ENCODE data around the gene SLC43A2. TPM values are rescaled to one million over a fixed set of nuclear protein-coding genes. Genes with fewer than 3 reads are reported as not detected.
"Not testable (repeated sequence)": the region's sequence is repeated elsewhere in the genome, so short reads cannot be mapped to it uniquely, and the experiment has no call there.

SLC43A2 gene
- total RNA-seq (2014; rRNA removed; shearing (Covaris generic); ENCODE audit: low replicate concordance), result 3.9 and 8.3 TPM in 2 replicates

DNA sequence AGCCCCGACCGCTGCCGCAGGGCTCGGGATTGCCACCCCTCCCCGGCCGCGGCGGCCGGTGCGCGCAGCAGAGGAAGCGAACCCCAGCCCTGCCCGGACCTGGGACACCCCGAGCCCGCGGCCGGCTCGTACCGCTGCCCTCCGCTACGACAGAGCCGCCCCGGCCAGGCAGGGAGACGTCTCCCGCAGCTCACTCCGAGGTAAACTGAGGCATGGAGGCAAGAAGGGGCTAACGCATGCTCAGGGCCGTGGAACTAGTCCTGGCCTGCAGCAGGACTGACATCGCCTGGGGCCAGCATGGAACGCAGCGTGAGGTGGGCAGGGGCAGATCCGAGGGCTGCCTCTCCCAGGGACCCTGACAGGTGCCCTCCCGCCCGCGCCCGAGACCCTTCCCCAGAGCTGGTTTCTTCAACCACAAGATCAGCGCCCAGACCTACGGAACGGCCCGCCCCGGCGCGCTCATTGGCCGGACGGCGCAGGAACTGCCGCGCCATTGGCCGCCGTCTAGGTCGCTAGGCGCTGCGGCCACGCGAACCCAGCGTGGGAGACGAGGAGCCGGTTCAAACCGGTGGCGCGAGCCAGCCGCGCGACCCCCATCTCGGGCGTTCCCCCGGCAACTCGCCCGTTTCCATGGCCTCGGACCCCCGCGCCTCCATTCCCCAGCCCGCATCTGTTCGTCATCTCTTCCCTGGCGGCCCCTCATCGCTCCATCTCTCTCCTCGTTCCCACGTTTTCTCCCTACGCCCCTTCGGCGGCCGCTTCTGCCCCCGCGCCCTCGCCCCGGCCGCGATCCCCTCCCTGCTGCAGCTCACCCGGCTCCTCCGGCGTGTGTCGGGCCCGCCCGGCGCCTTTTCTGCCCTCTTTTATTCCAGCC lies at the start of gene SLC43A2:
Gene SLC43A2, minus strand, starts transcription at position 853 of the 874 bp plus-strand sequence. CDS start 960 bp downstream, outside the sequence.
- Histone ChIP-seq H3K4me3 (peak within 1 kb of the TSS; percentile 64), H3K9me3 (no peaks in the 10 kb centered on the region)

DNA sequence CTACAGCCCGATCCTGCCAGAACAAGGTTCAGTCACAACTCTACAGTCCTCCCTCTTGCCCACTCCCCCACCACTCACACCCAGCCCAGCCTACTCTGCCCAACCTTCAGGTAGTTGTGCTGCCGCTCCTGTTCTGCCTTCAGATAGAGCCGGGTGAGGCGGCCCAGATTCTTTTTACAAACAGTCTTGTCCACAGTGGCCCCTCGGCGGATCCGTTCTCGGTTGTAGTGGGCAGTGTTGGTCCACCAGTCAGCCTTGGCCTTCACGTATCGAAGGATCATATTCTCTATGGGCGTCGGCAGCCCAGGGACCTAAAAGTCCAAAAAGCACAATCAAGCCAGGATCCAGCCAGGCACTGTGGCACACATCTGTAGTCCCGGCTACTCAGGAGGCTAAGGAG lies 47.8 kb upstream of the SLC43A2 start:
- no peaks in the 10 kb centered on the region for H3K27me3 ChIP-seq
- H3K36me3 ChIP-seq, result peaks cover 74% of the 10 kb centered on the region
- DNase-seq, result no peak
- H3K4me3 ChIP-seq, result no peak overlapping the region
- H3K9me3 ChIP-seq, result no peaks in the 10 kb centered on the region

More for the DNA sequence above, at the start of gene SLC43A2:
- Histone ChIP-seq H3K27me3 (no peaks in the 10 kb centered on the region), H3K36me3 (no peaks in the 10 kb centered on the region)
- DNase-seq, result peak; percentile 65

- DNase-seq, result no peak
- Histone ChIP-seq H3K27me3 (no peaks in the 10 kb centered on the region), H3K9me3 (no peaks in the 10 kb centered on the region), H3K36me3 (peaks cover 76% of the 10 kb centered on the region), H3K4me3 (no peak overlapping the region)
Observed at GRCh38 chr17:1673041-1673785, 44.6 kb upstream of the SLC43A2 start.

DNA sequence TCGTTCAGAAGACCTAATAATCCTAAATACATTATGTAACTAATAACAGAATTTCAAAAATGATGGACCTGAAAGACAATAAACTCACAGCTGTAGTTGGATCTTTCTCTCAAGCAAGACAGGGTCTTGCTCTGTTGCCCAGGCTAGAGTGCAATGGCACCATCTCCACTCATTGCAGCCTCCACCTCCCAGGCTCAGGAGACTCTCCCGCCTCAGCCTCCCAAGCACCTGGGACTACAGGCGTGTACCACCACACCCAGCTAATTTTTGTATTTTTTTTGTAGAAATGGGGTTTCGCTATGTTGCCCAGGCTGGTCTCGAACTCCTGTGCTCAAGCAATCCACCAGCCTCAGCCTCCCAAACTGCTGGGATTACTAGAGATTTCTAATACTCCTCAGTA lies 35.3 kb upstream of the SLC43A2 start:
- H3K36me3 ChIP-seq, result peaks cover 48% of the 10 kb centered on the region
- not testable (repeated sequence) for H3K9me3 ChIP-seq, DNase-seq, H3K27me3 ChIP-seq, H3K4me3 ChIP-seq

DNA sequence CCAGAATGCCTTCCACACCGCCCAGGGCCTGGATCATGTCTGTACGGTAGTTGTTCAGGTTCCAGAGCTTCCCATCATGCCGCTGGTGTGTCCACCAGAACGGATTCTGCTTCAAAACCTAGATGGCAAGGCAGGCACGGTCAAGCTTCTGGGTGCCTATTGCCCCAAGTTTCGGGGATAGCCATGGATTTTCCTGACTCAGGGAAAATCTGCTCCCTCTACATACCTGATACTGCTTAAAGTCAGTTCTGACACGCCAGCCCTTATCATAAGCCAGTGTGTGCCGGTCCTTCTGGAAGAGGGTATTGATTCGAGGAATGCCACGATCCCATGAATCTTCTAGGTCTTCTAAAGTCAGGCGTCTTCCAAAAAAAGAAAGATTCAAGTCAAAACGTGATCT lies 32.4 kb upstream of the SLC43A2 start:
- H3K36me3 ChIP-seq, result peaks cover 59% of the 10 kb centered on the region

DNA sequence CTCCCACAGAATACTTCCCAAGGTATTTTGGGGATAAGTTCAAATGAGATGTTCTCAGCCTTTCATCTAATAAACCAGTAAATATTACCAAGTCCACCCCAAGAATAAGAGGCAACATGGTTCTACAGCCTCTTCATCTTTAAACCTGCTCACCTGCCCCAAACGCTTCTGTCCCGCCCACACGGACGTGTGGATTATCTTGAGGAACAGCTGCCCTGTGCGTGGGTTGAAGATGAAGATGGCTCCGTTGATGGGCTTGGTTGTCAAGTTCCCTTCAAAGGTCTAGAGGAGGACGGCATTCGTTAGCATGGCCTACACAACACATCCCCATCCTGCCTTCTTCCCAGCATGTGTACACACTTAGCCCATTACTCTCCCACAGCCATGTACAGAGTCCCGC lies 29.5 kb upstream of the SLC43A2 start:
- Histone ChIP-seq H3K27me3 (no peaks in the 10 kb centered on the region), H3K36me3 (peaks cover 68% of the 10 kb centered on the region), H3K4me3 (no peak overlapping the region), H3K9me3 (no peaks in the 10 kb centered on the region)
- DNase-seq, result no peak

More for the DNA sequence above, 32.4 kb upstream of the SLC43A2 start:
- H3K27me3 ChIP-seq, result no peaks in the 10 kb centered on the region
- no peaks in the 10 kb centered on the region for H3K9me3 ChIP-seq
- no peak overlapping the region for H3K4me3 ChIP-seq
- DNase-seq, result no peak

DNA sequence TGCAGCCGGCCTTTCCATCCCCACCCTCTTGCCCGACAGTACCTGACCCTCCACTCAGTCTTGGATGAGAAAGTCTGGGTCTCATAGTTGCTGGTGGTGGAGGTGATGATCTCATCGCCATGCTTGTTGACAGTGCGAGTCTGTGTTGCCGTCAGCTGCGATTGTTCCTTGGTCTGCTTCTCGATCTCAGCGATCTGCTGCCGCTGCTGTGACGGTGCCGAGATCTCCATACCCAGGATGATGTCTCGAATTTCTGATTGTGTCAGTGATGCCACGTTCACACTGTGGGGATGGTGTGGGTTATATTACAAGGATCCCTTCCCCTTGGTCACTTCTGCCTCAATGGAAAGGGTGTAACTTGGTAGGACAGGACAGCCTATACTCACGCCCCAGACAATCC lies 25.1 kb upstream of the SLC43A2 start:
- H3K27me3 ChIP-seq, result no peaks in the 10 kb centered on the region
- no peaks in the 10 kb centered on the region for H3K9me3 ChIP-seq
- H3K36me3 ChIP-seq, result peaks cover 52% of the 10 kb centered on the region
- DNase-seq, result no peak
- no peak overlapping the region for H3K4me3 ChIP-seq

DNA sequence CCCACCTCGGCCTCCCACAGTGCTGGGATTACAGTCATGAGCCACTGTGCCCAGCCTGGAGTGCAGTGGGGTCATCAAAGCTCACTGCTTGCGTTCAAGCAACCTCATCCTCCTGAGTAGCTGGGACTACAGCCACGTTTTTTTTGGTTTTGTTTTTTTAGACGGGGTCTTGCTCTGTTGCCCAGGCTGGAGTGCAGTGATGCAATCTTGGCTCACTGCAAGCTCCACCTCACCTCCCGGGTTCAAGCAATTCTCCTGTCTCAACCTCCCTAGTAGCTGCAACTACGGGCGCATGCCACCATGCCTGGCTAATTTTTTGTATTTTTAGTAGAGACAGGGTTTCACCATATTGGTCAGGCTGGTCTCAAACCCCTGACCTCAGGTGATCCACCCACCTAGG lies 24.2 kb upstream of the SLC43A2 start:
- not testable (repeated sequence) for DNase-seq, H3K9me3 ChIP-seq, H3K4me3 ChIP-seq, H3K27me3 ChIP-seq
- peaks cover 45% of the 10 kb centered on the region for H3K36me3 ChIP-seq

DNA sequence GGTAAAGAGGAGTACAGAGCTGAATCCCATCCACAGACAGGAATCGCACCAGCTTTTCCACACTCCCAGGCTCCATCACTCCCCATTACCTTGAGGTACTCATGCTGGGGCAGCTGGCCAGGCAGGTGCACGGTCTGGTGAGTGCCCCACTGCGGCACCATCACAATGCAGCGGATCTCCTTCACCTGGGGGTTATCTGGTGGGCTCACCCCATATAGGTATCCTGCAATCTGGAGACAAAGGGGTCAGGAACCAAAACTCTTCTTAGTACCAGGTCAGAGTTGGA lies 22.9 kb upstream of the SLC43A2 start:
- DNase-seq, result no peak
- H3K4me3 ChIP-seq, result no peak overlapping the region
- no peaks in the 10 kb centered on the region for H3K9me3 ChIP-seq
- peaks cover 38% of the 10 kb centered on the region for H3K36me3 ChIP-seq
- H3K27me3 ChIP-seq, result no peaks in the 10 kb centered on the region

DNA sequence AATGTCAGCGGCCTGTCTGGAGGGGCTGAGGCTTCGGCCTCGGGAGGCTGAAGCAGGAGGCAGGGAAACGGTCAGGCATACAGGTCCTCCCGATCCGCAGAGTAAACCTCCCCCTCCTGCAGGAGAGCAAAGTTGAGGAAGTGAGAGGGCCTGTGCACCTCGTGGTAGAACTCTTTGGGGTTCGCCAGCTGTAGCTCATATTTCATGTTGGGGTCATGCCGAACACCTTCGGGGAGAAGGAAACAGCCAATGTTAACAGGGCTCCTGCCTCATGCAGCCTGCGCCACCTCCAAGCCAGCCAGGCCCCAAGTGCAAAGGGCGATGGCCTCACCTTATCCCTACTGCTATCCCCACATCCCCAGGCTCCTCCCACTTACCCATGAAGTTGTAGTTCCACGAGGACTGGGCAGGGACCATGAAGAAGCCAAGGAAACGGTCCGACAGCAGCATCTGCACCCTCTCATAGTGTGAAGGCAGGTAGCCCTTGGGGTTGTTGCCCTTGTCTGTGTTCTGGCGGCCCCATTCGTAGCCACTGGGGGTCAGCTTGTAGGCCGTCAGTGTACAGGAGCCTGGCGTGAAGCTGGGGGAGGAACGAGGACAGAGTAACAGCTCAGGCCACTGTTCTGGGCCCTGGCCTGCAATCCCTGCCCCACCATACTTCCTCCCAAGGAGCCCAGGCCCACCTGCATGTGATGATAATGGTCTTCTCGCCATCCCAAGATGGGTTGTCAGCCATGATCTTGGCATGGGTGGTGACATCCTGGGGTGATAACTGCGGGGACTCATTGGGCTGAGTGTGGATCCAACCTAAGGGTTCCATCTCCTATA lies 22.3 kb upstream of the SLC43A2 start:
- peaks cover 32% of the 10 kb centered on the region for H3K36me3 ChIP-seq
- no peak overlapping the region for H3K4me3 ChIP-seq
- DNase-seq, result no peak
- no peaks in the 10 kb centered on the region for H3K9me3 ChIP-seq
- H3K27me3 ChIP-seq, result no peaks in the 10 kb centered on the region

DNA sequence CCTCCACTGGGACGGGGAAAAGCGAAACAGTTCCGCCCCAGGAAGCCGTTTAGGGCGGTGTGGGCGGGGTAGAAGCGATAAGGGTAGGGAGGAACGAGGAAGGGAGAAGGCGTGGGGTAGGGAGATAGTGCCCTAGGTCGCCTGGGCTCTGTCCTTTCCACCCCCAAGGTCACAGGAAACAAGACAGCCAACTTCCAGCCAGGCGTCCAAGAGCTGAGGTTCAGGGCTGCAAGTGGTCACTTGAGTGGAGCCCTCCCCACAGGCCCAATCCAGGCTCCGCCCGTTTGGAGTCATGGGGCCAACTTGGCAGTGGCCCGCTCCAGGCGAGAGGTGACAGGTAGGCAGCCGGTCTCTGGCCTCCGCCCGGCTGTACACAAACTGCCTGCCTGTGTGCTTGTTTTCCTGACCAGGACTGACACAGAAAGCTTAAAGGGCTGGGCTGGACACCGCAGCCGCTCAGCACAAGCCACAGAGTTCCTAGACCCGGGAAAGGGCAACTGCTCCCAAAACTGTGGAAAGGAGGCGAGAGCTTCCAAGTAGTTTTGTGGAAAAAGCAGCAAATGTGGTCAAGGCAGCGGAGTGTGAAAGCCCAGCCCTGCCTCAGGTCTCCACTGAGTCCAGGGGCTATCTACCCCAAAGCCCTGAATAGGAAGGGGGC lies 21.3 kb upstream of the SLC43A2 start, which contains the start of gene RILP:
Gene RILP, minus strand, starts transcription at position 23 of the 658 bp plus-strand sequence. CDS start 62 bp downstream, outside the sequence.
- H3K9me3 ChIP-seq, result no peaks in the 10 kb centered on the region
- no peaks in the 10 kb centered on the region for H3K27me3 ChIP-seq
- peaks cover 29% of the 10 kb centered on the region for H3K36me3 ChIP-seq
- peak within 1 kb of the TSS; percentile 49 for H3K4me3 ChIP-seq
- DNase-seq, result no peak

GRCh38 chr17:1648963-1649843 lies 20.6 kb upstream of the SLC43A2 start:
- peak; percentile 86 for DNase-seq
- Histone ChIP-seq H3K36me3 (peaks cover 26% of the 10 kb centered on the region), H3K27me3 (no peaks in the 10 kb centered on the region), H3K4me3 (peak overlapping the region; percentile 49), H3K9me3 (no peaks in the 10 kb centered on the region)

DNA sequence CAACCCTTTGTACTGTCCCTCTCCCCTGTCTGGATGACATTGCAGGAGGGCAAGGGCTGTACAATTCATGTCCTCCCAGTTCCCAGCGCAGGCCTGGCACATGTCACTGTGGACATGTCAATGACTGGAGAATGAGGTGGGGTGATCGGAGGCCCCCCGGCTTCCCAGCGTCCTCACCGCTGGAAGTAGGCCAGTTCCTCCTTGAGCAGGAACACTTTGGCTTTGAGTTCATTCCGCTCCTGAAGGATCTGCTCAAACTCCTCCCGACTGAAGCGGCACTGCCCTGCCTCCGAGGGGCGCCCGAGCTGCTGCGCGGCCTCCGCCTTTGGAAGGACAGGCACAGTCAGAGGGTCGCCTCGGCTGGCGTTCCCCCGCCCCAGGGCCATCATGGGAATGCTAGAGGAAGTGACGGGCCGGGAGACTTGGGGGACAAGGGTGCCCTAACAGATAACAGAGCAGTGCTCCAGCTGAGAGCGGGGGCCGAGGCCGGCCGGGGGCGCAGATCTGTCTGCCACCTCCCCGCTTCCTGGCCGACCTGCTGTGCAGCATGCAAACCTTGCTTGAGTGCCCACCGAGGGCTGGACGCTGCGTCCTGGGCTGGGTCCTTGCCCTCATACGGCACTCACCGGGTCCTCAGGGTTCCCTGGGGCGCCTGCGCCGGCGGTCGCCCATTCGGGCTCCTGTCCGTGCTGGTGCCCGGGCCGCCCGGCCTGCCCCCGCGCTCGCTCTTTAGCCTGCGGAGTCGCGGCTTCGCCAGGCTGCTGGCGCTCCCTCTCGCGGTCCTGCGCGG lies 19.7 kb upstream of the SLC43A2 start:
- no peaks in the 10 kb centered on the region for H3K27me3 ChIP-seq
- DNase-seq, result no peak
- no peaks in the 10 kb centered on the region for H3K9me3 ChIP-seq
- H3K36me3 ChIP-seq, result peaks cover 18% of the 10 kb centered on the region
- H3K4me3 ChIP-seq, result peak overlapping the region; percentile 40

DNA sequence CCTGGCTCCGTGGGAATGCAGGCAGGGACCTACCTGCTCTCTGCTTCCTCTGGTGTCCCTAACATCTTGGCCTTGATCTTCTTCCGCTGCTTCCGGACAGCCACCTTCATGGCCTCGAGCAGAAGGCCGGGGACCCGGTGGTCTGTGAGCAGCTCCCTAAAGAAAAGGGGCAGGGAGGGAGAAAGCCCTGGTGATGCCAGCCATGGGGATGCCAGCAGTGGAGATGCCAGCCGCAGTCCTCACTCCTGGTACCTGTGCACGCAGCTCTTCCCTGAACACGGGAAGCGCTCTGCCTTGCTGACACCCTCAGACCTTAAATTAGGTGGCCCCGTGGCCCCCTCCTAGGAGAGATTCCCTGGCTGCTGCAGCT lies 19.2 kb upstream of the SLC43A2 start:
- no peak for DNase-seq
- Histone ChIP-seq H3K27me3 (no peaks in the 10 kb centered on the region), H3K36me3 (peaks cover 12% of the 10 kb centered on the region), H3K9me3 (no peaks in the 10 kb centered on the region), H3K4me3 (no peak overlapping the region)
